Measurements from ENCODE around the gene DCN.

Gene DCN

DNA sequence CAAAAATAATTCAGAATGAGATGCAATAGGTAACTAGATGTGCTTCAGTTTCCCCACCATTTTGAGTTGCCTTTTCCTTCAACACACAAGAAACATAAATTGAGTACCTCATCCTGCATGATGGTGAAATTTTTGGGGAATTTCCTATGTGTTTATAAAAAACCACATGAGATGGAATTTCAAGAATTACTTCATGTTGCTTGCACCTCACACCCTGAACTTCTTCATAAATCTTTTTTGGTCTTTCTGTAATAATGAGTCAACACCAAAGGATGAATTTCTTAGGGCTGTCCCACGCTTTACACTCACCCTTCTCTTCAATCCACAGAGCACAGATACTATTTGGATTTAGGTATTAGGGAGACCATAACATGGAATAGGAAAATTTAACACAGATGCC is 48.7 kb downstream of the DCN start:
- no peak for DNase-seq

DNA sequence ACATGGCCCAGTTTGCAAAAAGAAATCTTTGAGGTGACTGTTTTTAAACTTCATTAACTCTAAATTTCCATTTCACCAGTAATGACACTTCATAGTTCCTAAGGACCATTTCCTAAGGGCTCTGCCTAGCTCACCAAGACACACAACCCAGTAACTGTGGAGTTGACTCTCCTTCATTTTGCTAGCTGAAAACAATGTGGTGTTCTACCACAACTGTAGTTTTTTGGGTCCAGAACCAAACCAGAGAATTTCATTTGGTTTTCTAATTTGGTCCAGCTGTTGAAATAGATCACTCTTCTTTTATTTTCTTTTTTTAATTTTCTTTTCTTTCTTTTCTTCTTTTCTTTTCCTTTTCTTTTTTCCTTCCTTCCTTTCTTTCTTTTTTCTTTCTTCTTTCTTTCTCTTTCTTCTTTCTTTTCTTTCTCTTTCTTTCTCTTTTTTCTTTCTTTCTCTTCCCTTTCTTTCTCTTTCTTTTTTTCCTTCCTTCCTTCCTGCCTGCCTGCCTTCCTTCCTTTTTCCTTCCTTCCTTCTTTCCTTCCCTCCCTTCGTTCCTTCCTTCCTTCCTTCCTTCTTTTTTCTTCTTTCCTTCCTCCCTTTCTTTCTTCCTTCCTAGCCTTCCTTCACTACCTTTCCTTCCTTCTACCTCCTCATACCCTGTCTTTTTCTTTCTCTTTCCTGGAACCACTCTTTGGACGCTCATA is 52.8 kb downstream of the DCN start:
- no peak for DNase-seq

DNA sequence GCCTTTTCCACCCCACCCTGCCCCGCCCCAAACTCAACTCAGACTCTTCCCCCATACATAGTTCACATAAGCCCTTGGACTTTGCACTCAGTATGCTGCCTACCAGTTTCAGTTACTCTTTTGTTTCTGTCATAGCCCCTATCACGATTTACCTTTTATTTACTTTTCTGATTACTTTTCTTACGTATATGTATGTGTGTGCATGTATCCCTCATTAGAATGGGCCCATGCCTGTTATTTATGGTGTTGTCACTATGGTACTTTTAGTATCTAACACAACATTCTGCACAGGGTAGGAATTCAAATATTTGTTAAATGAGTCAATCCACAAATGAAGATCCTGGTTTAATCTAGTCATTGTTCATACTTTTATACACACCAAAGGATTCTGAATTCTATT is 54.9 kb downstream of the DCN start:
- DNase-seq = peak; percentile 76

DNA sequence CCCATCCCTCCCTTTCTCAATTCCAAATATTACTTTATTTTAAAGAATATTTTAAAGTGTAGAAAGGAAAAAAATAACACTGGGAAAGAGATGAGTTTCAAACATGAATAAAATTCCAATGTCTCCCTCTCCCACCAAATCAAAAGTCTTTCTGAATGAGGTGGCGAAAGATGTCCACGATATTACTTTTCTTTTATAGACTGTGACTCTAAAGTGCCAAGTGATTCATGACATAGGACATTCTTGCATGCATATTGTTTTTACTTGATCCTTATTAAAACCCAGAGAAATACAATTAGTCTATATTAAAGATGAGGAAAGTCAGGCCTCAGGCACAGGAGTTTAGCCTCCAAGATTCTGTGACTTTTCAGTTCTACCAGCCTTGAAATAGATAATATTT is 55.3 kb downstream of the DCN start:
- no peak for DNase-seq

DNA sequence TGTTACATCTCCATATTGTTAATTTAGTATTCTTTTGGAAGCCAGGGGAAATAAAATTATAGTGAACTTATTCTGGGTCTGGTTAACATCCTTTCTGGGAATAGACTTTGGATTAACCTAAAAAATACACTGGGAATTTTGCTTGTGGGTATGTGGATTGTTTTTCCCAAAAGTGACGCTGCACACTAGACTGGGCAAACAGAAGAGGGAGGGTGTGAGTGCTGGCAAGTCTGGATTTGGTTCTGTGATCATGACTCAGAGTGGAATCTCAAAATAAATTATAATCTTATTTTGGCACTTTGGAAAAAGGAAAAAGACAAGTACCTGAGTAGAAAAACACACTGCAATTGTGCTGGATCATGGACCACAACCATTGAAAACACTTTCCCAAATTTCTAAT is 56.1 kb downstream of the DCN start:
- no peak for DNase-seq

DNA sequence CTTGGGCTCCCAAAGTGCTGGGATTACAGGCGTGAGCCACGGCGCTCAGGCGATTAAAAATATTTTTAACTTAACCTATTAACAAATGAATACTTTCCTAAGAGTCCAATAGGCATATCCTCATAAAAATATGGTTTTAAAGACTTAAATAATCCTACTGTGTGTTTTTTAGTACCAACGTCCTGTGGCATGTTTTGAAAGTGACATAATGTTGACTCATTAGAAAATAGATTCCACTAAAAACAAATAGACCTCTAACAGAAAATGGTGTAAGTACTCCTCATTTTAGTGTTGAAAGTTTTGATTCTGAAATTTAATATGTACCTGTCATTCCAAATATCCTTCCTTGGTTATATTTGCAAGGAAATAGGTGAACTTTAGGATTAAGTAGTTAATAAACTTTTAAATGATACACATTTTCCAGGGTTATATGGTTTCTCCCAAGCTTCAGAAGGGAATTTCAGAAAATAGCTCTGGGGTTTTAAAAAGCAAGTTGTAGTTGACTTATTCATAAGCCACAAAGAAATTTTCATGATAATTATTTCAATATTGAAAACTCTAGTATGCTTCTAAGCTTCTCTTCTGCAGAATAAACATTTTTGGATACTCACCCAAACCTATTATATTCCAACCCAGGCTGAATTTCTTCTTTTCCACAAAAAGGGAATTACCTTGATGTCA is 59.2 kb downstream of the DCN start:
- no peak for DNase-seq

DNA sequence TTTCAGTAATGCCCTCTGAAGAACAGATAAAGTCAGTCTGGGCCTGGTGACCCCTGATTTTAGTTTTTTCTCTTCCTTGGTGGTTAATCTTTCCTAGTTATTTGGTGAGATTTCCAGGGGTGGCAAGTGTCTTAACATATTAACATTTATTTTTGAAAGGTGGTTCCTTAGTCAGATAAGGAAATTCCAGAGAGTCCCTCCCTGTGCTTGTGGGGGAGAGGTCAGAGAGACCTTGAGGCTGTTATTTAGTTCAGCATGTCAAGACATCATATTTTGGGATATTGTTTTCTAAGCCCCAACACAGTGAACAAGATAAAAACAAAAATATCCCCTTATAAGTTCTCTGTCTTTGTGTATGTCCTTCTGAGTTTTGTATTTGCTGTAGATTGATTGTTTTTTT is 61.8 kb downstream of the DCN start:
- DNase-seq = no peak

DNA sequence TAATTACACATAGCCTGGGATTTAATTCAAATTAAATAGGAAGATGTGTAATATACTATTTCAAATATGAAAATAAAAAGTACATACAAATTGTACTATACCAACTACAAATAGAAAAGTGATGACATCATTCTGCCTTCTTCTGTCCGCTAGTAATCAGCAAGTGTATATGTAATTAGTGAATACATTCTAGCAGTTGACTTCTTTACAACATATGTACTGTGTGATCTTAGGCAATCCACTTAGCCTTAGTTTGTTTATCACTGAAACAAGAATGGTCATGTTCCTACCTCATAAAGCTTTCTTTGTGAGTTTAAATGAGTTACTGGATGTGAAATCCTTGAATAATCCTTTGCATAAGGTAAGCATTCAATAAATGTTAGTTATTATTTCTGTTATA is 63.5 kb downstream of the DCN start:
- DNase-seq = no peak

DNA sequence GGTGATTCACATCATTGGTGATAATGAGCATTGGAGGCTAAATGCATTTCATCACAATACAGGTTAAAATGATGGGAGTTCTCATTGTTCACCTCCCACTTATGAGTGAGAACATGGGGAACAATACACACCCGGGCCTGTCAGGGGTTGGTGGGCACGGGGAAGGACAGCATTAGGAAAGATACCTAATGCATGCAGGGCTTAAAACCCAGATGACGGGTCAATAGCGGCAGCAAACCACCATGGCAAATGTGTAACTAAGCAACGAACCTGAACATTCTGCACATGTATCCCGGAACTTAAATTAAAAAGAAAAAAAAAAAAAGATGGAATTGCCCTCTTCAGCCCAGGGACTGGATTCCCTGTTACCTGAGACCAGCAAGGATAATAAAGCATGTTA is 69.0 kb downstream of the DCN start:
- DNase-seq = no peak

DNA sequence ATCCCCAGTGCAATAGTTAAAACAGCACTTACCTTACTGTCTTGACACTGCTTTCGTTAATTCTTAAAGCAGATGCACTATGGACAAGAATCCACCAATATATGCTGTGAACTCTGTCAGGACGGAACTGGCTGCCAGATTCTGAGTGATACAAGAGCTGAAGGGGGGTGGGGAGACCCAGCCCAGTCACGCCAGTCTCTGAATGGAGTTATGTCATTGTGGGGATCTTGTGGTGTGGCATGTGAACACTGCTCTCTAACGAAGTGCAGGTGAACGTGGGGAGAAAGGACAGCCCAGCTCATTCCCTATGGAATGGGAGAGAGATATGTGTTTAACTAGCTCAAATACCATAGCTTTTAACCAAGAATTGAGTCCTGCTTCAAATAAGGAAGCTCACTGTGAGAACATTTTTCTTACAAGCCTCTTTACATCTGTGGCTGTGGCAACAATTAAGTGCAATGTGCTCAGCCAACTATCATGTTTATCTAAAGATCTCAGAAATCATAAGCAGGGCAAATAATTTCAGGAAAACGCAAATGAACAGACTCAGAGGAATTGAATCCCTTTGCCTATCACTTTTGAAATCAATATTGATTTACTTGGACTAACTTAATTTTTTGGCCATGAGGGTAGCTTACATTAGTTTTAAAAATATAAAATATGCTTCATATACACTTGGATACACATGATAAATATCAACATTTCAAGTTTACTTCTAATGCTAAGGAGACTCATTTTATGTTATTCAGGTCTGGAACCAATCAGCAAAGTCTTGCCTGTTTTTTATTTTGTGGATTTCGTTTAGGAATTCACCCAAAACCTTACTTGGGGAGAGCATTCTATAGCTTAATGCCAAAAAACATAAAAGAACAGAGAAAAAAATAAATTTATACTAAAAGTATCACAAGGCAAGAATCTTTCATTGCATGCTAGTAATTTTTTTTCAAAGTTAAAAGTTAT is 71.0 kb downstream of the DCN start, which contains the start of gene LUM:
LUM (minus strand) TSS at position 129 of the 960 bp plus-strand sequence. CDS start 2,515 bp downstream, outside the sequence.
- no peak for DNase-seq

DNA sequence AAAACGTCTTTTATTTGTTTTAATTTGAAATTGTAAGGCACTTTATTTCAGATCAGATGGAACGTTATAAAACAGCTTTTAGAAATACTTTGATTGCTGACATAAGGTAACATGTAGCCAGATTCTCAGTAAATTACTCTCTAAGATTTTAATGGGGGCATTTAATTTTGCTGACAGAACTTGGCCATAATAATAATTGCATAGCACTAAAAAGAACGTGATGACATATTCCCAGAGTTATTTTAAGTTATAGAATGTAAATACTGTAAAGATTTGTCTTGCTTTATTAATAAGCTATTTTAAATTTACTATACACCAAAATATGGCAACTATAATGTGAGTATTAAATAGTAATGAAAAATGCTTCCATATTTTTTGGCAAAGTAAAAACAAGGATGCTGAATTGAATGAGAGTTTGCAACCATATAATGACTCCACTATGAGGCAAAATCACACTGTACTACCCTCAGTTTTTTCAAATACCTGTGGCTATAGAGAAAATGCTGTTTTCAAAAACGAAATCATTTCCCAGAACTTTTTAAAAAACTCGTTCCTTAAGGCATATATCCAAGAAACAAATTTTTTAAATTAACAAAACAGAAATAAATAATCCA is 72.2 kb downstream of the DCN start:
- no peak for DNase-seq

DNA sequence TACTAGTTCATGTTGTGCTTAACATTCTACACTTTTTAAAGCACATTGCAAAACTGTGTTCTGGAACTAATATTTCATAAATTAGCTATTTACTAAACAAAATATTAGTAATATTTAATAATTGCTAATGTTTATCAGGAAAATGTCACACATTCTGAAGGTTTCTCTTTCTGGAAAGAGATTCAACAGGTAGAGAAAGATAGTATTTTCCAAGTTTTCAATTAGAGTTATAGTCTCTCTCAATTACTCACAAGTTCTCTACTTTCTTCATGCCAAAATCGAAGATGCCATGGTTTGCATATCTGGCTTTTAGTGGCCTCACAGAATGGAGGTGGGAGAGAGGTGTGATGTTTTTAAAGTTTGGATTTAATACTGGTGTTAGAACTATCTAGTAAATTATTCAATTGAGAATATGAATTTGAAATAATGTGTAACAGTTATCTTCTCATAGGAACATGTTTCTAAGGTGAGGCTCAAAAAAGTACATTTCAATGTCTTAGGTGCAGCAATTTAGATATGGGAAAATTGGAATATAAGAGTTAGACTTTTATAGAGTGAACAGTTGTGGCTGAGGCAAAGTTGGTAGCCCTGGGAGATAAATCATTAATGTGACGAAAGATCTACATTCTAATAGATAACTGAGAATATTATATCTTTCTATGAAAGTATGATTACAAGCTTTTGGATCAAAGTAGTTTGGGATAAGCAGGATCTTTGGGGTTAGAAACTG is 72.9 kb downstream of the DCN start:
- DNase-seq = no peak

DNA sequence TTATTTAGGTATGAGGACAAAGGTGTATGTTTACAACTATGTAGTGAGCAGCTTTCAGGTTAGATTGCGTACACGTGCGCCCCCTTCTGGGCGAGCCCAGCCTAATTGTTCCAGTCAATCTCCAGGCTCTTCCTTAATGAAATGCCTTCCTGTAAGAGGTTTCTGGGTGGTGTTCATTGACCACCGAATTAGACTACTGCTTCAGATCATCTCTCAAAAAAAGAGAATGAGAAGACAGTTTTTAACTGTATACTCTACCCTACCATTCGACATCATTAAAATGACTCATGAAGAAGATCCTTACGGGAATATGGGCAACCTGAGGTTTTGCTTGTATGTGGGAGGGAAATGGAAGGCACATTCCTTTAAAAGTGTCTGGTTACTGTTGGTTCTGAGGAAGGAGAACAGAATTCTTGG is 73.5 kb downstream of the DCN start:
- DNase-seq = peak; percentile 83

DNA sequence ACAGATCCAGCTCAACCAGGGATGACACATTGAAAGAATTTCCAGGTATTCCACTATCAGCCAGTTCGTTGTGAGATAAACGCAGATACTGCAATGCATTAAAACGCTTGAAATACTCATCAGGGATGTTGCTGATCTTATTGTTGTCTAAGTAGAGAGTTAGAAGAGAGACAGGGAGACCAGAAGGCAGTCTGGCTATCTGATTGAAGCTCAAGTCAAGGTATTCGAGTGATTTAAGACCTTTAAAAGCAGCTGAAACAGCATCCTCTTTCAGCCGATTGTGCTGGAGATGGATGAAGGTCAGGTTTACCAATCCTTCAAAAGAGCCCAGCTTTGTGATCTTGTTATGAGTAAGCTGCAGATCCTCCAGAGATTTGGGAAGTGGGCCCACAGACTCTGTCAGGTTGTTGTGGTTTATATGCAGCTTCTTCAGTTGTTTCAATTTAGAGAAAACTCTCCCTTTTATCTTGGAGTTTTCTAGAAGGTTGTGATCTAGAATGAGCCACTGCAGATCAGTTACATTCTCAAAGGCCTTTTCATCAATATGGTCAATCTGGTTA is 74.3 kb downstream of the DCN start:
- DNase-seq = no peak

DNA sequence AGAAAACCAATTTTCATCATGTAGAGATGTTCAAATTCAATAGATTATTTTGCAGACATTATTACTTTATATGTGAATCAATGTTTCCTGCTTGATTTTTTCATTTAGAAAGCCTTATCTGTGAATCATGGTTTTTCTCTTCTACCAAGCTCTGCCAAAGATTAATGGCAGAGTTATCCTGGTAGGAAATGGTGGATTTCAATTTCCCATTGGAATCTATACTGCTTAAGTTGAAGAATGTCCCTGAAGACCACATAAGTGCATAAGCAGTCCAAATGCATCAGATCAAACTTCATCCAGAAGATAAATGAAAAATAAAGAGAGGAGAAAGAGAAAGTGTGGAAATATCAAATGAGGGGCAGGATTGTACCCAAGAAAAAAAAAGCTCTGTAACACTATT is 76.3 kb downstream of the DCN start:
- no peak for DNase-seq

DNA sequence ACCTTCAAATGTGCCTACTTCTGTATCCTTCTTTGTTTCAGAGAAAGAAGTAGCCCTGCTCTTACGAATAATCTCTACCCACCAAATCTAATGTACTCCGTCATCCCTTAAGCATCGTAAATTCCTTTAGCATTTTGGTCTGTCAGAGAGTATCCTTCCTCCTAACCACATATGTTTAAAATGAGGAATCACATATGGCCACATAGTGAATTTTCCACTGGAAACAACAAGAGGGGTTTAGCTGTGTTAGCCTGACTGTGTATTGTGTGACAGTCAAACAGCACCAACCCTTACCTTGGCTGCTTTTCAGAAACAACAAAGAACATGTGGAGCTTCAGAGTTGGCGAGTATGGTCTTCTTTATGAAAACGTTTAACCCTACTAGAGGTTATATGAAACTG is 76.8 kb downstream of the DCN start:
- DNase-seq = no peak

DNA sequence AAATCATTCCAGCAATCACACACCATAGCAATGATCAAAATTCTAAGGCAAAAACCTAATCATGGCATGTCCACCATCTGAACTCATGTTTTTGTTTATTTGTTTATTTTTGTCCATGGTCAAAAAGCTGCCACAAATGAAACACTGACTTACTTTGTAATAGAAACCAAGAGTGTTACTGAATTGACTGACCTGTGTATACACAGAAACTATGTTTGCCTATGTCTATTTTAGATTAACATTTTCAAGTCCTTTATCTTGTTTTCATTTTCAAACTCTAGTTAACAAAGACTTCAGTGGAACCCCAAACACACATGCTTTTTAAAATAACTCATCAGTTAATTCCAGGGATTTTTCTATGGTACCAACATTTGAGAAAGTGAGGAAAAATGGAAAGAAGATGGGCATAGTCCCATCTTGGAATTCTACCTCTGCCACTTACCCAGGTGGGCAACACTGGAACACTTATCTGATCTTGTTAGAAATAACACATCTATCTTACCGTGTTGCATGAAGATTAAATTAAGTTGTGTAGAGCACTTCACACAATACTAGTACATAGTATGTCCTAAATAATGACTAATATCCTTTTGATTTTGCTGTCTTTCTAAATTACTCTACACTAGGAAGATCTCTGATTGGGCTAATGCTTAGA is 77.7 kb downstream of the DCN start:
- DNase-seq = no peak

DNA sequence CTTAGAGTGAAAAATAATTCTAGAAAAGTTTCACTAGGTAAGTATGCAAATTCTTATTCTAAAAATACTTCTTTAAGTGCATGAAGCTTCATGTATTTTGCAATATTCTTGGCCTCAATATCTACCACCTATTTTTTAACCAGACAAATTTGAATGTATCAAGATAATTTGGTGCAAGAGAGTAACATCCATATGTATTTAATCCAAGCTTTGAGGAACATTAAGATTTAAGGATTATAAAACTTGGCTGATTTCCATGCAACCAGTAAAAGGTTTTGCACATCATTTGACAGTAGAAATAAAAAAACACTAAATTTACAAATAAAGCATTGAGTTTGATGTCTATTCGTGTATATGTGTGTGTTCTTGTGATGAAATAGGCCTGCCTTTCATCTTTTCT is 79.0 kb downstream of the DCN start:
- DNase-seq = no peak

DNA sequence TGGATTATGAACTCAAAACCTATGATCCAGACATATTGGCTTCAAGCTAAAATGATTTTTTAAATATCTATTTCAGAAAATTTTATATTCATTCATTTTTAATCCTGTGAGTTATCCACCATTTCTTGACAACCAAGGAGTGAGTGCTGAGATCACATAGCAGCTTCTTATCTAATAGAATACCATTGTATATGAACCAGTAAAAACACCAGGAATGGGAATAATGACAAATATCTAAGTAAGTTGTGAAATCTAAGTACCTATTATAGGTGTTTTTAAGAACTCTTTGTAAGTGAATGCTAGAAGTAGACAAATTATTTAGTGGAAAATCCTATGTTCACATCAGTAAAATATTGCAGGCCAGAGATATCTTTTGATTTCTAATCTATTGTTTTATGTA is 79.5 kb downstream of the DCN start:
- no peak for DNase-seq

DNA sequence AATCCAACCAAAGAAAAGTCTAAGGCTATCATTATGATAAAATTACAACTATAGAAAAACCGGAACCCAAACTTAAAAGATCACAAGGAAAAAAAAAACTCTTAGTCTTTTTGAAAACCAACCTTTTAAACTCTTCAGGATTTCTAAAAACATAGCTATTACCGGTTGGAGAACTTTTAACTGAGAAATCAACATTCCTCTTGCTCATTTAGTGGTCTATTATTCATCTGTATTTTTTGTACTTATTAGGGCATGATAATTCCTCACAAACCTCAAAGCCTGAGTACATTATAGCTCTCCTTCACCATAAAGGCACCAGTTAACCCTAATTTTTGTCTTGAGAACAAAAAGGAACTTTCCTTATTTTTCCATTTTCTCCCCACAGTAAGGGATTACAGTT is 81.7 kb downstream of the DCN start:
- peak; percentile 54 for DNase-seq

DNA sequence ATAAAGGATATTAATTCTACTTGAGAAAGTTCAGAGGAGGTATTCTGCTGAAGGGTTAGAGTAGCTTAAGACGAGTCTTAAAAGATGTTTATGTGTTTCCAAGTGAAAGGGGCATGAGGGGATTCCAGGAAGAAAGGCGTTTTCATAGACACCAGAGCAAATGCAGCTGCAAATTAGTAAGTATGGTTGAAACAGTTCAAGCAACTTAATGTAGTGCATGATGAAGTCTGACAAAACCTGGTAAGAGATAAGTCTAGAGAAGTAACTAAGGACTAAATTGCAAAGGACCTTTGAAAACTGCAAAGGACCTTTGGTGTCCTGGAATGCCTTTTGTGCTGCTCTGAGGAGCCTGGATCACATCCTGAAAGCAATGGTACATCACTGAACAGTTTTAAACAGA is 82.8 kb downstream of the DCN start:
- no peak for DNase-seq

DNA sequence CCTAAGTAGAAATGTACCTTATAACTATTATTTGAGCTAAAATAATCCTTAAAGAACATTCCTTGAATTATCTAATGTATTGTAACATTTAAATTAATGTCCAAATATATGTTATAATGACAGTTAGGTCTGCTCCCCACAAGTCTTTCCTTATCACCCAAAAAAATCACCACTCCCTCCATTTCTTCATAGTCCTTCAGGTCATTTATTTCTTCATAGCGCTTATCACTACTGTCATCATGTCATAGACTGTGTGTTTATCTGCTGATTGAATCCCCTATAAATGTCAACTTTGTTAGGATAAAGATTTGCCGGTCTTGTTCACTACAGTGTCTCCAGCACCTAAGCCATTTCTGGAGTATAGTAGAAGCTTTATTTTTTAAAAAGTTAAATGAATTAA is 83.3 kb downstream of the DCN start:
- DNase-seq = no peak
